GDM1 (cell line): ENCODE data around the gene NDUFA13.

Experiments
- DNase-seq: peaks from one replicate; lab custom pipeline; 2025; lab: John Stamatoyannopoulos, UW

The NDUFA13 gene

DNA sequence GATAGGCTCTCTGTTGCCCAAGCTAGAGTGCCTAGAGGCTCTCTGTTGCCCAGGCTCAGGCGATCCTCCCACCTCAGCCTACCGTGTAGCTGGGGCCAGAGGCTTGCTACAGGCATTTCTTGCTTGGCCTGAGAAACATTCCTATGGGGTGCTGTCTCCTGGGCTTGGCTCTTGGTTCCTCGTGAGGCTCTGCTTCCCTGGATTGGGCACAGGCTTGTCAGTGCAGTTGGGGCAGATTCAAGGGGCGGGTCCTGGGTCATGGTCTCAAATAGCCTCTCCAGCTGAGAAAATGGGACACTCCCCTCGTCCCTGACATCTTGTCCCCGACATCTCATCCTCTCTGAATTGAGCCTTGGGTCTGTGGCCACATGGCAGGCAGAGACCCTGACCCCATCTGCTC lies 5.6 kb upstream of the NDUFA13 start:
- no peak for DNase-seq

- no peak for DNase-seq
Measured at GRCh38 chr19:19513682-19514081, 2.3 kb upstream of the NDUFA13 start.

GRCh38 chr19:19514215-19514657 lies 1.8 kb upstream of the NDUFA13 start:
- no peak for DNase-seq

DNA sequence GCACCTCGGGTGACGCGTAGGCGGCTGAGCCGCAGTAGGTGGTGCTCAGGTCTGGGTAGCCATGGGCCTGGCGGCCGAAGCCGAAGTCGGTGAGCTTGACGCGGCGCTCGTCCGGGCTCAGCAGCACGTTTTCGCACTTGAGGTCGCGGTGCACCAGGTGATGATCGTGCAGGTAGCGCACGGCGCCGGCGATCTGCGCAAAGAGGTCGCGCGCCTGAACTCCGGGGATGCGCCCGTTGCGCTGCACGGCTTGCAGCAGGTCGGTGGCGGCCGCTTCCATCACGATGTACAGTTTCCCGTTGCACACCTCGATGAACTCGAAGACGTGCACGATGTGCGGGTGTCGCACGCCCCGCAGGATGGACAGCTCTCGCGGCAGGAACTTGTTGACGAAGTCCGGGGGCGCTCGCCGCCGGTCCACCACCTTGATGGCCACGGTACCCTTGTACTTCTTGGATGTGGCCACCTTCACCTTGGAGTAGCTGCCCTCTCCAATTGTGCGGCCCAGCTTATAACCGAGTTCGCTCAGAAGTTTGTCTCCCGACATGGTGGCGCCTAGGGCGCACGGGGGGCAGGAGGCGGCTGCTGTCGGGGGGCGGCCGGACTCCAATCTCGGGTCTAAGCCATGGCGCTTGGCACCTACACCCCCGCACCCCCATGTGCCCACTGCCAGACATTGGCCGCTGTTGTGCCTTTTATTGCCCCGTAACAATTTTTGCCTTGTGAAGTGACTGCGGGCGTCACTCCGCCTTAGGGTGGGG lies 964 bp upstream of the NDUFA13 start, which contains the start of gene TSSK6:
TSS of gene TSSK6 (minus strand) at position 668 of the 761 bp plus-strand sequence. CDS start at position 547, 121 bp downstream.
- DNase-seq = no peak

DNA sequence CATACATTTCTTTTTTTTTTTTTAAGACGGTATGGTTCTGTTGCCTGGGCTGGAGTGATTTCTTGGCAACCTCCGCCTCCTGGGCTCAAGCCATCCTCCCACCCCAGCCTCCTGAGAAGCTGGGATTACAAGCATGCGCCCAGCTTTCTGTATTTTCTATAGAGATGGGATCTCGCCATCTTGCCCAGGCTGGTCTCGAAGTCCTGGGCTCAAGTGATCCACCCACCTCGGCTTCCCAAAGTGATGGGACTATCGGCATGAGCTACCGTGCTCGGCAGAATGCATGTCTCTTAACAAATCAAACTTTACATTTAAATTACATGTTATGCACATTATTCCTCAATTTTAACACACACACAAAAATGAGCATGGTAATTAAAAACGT lies 1.2 kb downstream of the NDUFA13 start:
- no peak for DNase-seq

- DNase-seq = no peak
Measured at GRCh38 chr19:19520989-19521388, 5.0 kb downstream of the NDUFA13 start.

DNA sequence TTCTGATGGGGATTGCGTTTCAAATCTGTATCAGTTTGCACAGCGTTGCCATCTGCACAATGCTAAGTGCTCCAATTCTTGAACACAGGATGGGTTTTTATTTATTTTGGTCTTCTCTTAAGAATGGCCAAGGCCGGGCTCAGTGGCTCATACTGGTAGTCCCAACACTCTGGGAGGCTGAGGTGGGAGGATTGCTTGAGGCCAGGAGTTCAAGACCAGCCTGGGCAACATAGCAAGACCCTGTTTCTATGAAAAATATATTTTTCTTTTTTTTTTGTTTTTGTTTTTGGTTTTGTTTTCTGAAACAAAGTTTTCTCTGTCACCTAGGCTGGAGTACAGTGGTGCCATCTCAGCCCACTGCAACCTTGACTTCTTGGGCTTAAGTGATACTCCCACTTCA lies 7.2 kb downstream of the NDUFA13 start:
- no peak for DNase-seq

GRCh38 chr19:19524053-19524452 lies 8.0 kb downstream of the NDUFA13 start:
- no peak for DNase-seq

DNA sequence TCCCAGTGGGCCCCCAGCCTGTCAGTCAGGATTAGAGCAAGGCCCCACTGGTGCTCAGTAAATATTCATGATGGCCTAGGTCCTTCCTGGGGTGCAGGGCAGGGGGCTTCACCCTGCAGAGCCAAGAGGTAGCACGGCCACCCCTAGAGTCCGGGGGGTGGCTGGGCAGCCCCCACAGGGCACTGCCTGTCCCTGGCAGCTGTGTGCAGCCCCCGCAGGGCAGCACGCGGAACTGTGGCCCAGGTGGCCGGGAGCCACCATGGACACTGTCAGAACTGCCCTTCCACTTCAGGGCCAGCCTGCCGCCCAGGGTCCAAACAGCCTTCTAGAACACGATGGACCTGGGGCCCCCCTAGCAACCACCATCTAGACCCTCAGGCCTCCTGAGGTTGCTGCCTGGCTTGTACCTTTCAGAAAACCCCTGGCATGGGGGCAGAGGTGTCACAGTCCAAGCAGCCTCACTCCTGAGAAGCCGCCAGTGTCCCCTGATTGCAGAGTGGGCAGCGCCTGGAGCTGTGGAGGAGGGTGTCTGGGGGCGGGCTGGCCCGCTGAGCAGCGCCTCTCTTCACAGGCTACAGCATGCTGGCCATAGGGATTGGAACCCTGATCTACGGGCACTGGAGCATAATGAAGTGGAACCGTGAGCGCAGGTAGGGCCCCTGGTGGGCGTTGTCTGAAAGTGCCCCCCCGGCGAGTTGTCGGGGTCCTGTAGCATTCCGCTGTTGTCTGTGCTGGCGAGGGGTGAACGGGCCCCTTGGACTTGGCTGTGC lies 9.8 kb downstream of the NDUFA13 start:
- no peak for DNase-seq

DNA sequence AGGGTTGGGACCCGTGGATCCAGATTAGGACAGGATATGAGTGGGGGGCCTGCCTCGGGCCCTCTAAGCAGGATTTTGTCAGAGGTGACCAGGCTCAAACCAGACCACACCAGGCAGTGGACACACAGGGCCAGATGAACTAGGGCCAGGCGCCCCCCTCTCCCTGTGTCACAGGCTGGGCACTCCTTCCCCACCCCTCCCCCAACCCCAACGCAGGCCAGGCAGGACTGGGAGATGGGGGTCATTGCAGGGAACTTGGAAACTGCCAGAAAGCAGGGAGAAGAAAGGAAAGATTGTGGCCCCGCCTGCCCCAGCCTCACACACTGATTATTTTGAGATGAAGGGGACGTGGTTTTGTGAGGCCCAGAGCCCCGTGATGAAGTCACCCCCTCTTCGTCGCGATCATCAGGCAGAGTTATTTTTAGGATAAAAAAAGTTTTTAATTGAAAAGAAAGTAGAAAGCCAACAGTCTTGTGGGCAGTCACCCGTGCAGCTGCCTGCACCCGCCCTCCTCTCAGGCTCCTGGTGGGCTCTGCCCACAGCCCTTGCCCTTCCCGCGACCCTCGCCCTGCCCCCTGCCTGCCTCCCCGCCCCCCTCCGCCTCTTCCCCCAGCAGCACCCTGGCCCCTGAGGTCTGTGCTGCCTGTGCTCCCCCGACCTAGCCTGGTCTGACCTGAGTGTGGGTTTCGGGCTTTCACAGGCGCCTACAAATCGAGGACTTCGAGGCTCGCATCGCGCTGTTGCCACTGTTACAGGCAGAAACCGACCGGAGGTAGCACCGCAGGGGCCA lies 10.8 kb downstream of the NDUFA13 start:
- DNase-seq = no peak

GRCh38 chr19:19527371-19527656 lies 11.3 kb downstream of the NDUFA13 start:
- DNase-seq = no peak

DNA sequence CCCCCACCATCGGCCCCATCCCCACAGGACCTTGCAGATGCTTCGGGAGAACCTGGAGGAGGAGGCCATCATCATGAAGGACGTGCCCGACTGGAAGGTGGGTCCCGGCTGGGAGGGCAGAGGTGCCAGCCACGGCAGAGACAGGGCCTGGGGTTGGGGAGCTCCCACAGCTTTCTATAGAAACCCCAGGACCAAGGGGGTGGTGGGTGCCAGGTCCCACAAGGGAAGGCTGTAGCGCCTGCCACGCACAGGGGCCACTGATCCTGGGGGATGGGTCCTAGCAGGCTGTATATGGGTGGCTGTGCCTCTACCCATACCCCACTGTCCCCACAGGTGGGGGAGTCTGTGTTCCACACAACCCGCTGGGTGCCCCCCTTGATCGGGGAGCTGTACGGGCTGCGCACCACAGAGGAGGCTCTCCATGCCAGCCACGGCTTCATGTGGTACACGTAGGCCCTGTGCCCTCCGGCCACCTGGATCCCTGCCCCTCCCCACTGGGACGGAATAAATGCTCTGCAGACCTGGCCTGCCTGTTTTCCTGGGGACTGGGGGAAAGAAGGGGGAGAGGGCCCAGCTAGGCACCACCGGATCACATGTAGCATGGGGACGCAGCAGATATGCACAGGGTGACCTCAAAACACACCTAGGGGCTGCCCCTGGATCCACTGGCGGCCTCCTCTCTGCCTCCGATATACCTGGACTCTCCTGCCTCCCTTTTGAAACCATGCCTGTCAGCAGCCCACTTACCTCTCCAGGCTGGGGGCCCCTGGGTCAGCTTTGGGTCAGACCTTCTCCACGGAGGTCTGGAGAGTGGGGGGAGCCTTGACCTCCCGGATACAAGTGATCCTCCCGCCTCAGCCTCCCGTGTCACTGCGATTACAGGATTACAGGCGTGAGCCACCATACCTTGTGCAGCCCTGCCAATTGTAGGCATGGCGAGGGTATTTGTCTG lies 11.9 kb downstream of the NDUFA13 start:
- no peak for DNase-seq

GRCh38 chr19:19528721-19529490 lies 12.9 kb downstream of the NDUFA13 start, which contains the start of gene YJEFN3:
TSS of gene YJEFN3 (plus strand) at chr19:19528911. CDS start at chr19:19528933, 22 bp downstream.
- DNase-seq = no peak

DNA sequence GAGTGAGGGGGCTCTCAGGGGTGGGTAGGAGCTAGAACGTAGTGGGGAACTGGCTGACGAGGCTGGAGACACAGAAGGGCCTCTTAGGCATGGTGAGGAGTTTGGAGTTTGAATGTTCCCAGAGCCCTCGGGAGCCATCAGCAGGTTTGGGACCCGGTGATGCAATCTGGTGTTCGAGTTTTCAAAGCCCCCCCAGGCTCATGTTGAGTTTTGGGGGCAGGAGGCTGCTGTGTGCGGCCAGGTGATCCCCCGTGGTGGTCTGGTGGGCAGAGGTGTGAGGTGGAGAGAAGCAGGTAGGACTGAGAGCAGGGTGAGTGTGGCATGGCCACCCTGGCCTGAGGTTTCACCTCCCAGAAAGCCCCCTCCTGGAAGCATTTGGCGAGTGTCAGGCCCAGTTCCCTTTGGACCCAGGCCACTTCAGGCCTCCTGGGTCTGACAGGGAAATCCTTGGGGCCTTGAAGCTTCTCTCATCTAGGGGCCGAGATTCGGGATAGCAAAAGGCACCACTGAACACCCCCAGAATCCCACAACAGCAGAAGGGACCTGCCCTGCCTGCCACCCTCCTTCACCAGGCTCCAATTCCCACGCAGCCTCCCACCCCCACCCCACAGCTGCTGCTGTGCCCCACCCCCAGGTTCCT lies 13.9 kb downstream of the NDUFA13 start:
- DNase-seq = no peak

DNA sequence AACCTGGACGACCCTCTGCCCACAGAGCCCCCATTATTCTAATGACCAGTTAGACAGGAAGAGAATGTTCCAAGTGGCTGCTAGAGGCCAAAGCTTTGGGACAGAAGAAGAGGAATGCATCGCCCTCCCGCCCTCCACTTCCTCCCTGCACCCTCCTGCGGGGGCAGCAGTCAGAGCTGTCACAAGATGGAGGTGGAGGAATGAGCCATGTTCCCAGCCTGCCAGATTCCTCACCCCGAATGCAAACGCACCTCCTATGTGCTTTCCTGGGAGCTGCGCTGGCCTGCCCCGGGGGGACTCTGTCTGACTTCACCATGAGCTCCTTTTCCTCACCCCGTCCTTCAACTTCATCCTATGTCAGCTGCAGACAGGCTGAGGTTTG lies 14.4 kb downstream of the NDUFA13 start:
- DNase-seq = no peak

DNA sequence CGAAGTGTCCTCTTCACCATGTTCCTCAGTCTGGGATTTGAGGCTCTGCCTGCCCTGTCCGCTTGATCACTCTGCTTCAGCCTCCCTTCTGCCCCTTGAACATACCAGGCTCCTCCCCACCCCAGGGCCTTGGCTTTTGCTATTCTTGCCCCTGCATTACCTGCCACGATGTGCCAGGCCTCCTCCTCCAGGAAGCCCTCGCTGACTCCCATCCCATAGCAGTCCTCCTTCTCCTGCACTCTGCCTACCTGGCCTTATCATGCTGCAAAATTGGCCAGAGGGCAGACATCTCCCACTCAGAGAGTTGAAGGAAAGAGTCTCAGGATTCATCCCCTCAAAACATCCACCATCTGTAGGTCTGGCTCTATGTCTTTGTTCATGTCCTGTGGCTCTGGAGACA lies 14.9 kb downstream of the NDUFA13 start:
- DNase-seq = no peak

GRCh38 chr19:19531951-19532805 lies 16.2 kb downstream of the NDUFA13 start:
- peak; percentile 50 for DNase-seq

DNA sequence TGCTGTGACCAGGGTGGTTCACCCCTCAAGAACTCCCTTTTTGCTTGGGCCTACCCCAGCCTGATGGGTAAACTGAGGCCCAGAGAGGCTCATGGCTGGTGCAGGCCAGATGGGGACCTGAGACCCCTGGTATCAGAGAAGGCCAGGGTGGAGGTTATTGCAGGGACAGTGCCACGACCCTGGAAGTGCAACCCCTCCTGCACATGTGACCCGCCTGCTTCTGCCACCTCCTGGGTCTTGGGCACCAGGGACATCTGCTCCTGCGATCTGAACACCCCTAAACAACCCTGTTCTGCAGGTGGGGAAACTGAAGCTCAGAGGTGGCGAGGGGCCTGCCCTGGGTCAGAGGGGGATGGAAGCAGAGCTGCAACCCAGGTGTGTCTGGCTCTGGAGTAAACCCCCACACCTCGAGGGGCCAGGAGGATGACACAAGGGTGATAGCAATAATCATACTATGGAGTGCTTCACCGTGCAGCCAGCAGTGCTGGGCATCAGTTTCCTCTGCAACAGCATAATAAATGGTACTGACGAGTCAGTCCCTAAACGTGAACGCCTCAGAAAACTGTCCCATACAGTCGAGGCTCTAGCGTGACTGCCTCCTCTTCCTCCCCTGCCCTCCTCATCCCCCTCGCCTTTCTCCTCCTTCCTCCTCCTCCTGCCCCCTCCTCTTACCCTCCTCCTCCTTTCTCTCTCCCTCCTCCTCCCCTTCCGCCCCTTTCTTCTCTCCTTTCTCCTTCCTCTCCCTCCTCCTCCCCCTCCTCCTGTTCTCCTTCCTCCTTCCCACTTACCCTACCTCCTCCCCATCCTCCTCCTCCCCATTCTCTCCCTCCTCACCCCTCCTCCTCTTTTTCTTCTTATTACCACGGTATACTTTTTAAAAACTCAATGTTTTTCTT lies 17.0 kb downstream of the NDUFA13 start:
- no peak for DNase-seq
